Endothelial cell of umbilical vein (primary cell): ENCODE measurements around the gene TREML4. TPM values are rescaled to one million over a fixed set of nuclear protein-coding genes. Genes with fewer than 3 reads are reported as not detected.

ENCODE experiments used
- BruUV-seq: library from RNA; stranded (reverse); fragments of 400-500 nt; replicated peaks from 2 replicates; lab custom pipeline; 2021; lab: Mats Ljungman, UMichigan
- CTCF ChIA-PET: fragments of 300-600, 350-600 bp; sonication (Branson Sonifier 250); formaldehyde crosslinking; loops from one replicate; lab custom pipeline; 2021; ENCODE audit warnings: antibody characterized with exemption, inconsistent platforms; lab: Charles Lee
- POLR2A ChIA-PET: fragments of 300-600, 350-600 bp; sonication (Branson Sonifier 250); formaldehyde crosslinking; loops from one replicate; lab custom pipeline; 2021; ENCODE audit warnings: antibody characterized with exemption, inconsistent platforms; lab: Charles Lee
- DNase-seq: peaks from one replicate; pipeline ENCODE4 v3.0.0-alpha.2; 2011; ENCODE audit warnings: low read depth, low spot score
- FAIRE-seq: peaks from 2 replicates; lab custom pipeline; 2011; peaks lifted over from hg19 to GRCh38; lab: Jason Lieb, UNC
- H2AFZ ChIP-seq: 2 replicates; pipeline ENCODE4 v1.6.0; 2012; ENCODE audit warnings: low read depth, low read length, control low read depth, inconsistent platforms
- H3K27ac ChIP-seq: 2 replicates; pipeline ENCODE4 v1.5.1; 2011; ENCODE audit warnings: low read depth, mild to moderate bottlenecking, control low read depth, low read length, moderate library complexity; ENCODE audit not compliant: insufficient read depth
- H3K27me3 ChIP-seq, 2 experiments: 2 replicates each; pipeline versions ENCODE4 v1.6.0 to v1.6.1; 2011; ENCODE audit warnings: low read length in 2 of 2, mixed read lengths in 1 of 2; ENCODE audit not compliant: control insufficient read depth in 2 of 2, insufficient read depth in 2 of 2
- H3K36me3 ChIP-seq, 2 experiments: 2 replicates in 1 of 2; 3 replicates in 1 of 2; pipeline ENCODE4 v1.5.1; 2011; ENCODE audit warnings: low read length in 2 of 2, mild to moderate bottlenecking in 1 of 2, moderate library complexity in 1 of 2; ENCODE audit not compliant: control insufficient read depth in 2 of 2, insufficient read depth in 2 of 2; ENCODE audit errors: extremely low read depth in 1 of 2
- H3K4me1 ChIP-seq: 3 replicates; pipeline ENCODE4 v1.5.1; 2011; ENCODE audit warnings: mild to moderate bottlenecking, low read length; ENCODE audit not compliant: control insufficient read depth, insufficient read depth; ENCODE audit errors: extremely low read depth
- H3K4me2 ChIP-seq: 2 replicates; pipeline ENCODE4 v1.6.1; 2011; ENCODE audit warnings: low read length, control low read depth, mixed read lengths; ENCODE audit not compliant: insufficient read depth
- H3K4me3 ChIP-seq, 3 experiments: fragments of 200-600 bp in 1 of 3; sonication (generic), shearing (Covaris generic) in 1 of 3; replicated peaks in 1 of 3; 2 replicates each; pipeline ENCODE4 v1.5.1; 2011 to 2016; ENCODE audit warnings: control low read depth in 3 of 3, low read length in 3 of 3, mild to moderate bottlenecking in 2 of 3, inconsistent platforms in 1 of 3, low read depth in 1 of 3, moderate library complexity in 1 of 3; ENCODE audit not compliant: insufficient read depth in 1 of 3
- H3K79me2 ChIP-seq: 2 replicates; pipeline ENCODE4 v1.6.0; 2012; ENCODE audit warnings: low read length, inconsistent platforms; ENCODE audit not compliant: control insufficient read depth, insufficient read depth
- H3K9ac ChIP-seq: replicated peaks from 2 replicates; pipeline ENCODE3; 2011; ENCODE audit warnings: low read length, control low read depth; ENCODE audit not compliant: insufficient read depth; ENCODE audit errors: extremely low read depth
- H3K9me1 ChIP-seq: replicated peaks from 3 replicates; pipeline ENCODE4 v1.6.0; 2011; ENCODE audit warnings: mild to moderate bottlenecking, low read length; ENCODE audit not compliant: control insufficient read depth, insufficient read depth; ENCODE audit errors: extremely low read depth
- H3K9me3 ChIP-seq: replicated peaks from 2 replicates; pipeline ENCODE4 v1.5.1; 2012; ENCODE audit warnings: low read length, inconsistent platforms; ENCODE audit not compliant: control insufficient read depth, insufficient read depth
- H4K20me1 ChIP-seq: replicated peaks from 2 replicates; pipeline ENCODE3; 2011; ENCODE audit warnings: mild to moderate bottlenecking, low read length; ENCODE audit not compliant: control insufficient read depth, insufficient read depth; ENCODE audit errors: extremely low read depth
- CTCF ChIP-seq, 2 donors: IDR thresholded peaks; 1 replicate in 1 of 2; 2 replicates in 1 of 2; pipeline ENCODE4 v1.5.1; 2011; ENCODE audit warnings: low read length in 2 of 2, mild to moderate bottlenecking in 2 of 2, moderate library complexity in 2 of 2, control low read depth in 1 of 2, inconsistent platforms in 1 of 2, low read depth in 1 of 2; ENCODE audit not compliant: insufficient read depth in 1 of 2; ENCODE audit errors: extremely low read depth in 1 of 2
- EZH2 ChIP-seq: IDR thresholded peaks from 2 replicates; pipeline ENCODE4 v1.6.1; 2012; ENCODE audit warnings: borderline replicate concordance, low read depth, mild to moderate bottlenecking, moderate library complexity, low read length, inconsistent platforms; ENCODE audit not compliant: severe bottlenecking
- FOS ChIP-seq: IDR thresholded peaks from 2 replicates; pipeline ENCODE4 v1.6.1; 2011; ENCODE audit warnings: mild to moderate bottlenecking, low read length, moderate library complexity, borderline replicate concordance; ENCODE audit not compliant: insufficient read depth
- GATA2 ChIP-seq: IDR thresholded peaks from 2 replicates; pipeline ENCODE4 v1.7.0; 2011; ENCODE audit warnings: low read depth, mild to moderate bottlenecking, moderate library complexity, mixed read lengths, low read length; ENCODE audit not compliant: insufficient read length, insufficient read depth
- JUN ChIP-seq: IDR thresholded peaks from 2 replicates; pipeline ENCODE4 v1.6.1; 2011; ENCODE audit warnings: borderline replicate concordance, low read depth; ENCODE audit not compliant: insufficient read length, insufficient read depth
- MAX ChIP-seq: IDR thresholded peaks from 2 replicates; pipeline ENCODE4 v1.6.1; 2011; ENCODE audit not compliant: insufficient read depth, insufficient read length
- MYC ChIP-seq: IDR thresholded peaks from one replicate; pipeline ENCODE4 v1.6.1; 2011; ENCODE audit warnings: mild to moderate bottlenecking, low read depth, low read length
- POLR2A ChIP-seq: IDR thresholded peaks from 2 replicates; pipeline ENCODE4 v1.6.1; 2012; ENCODE audit warnings: low read depth, mild to moderate bottlenecking, control low read depth, low read length
- POLR2AphosphoS5 ChIP-seq: IDR thresholded peaks from 2 replicates; pipeline ENCODE4 v1.6.1; 2012; ENCODE audit warnings: low read depth, mild to moderate bottlenecking, control low read depth, low read length, moderate library complexity; ENCODE audit not compliant: insufficient read depth
- dilution Hi-C: fragments of 300-500 bp; cut with MboI; formaldehyde crosslinking; loops from one replicate; pipeline ENCODE4 v1.15.0; 2019; ENCODE audit warnings: low sequenced_read_pairs; ENCODE audit not compliant: extremely low pct_ligation_motif_present
- intact Hi-C: fragments of 100-400 bp; cut with micrococcal nuclease; formaldehyde crosslinking; loops from one replicate; pipeline ENCODE4 v1.10.0; 2022
- polyA plus RNA-seq, 4 experiments: library from polyadenylated mRNA; depleted of rRNA in 3 of 4; stranded (reverse) in 3 of 4; unstranded in 1 of 4; fragments of >200 nt; gene quantifications; 2 replicates each; pipeline versions ENCODE4 v1.2.1 to v1.2.3, GENCODE V29; 2011 to 2012; ENCODE audit warnings: missing spikeins in 1 of 4
- total RNA-seq: library from RNA; stranded (reverse); gene quantifications from 2 replicates; pipeline ENCODE4 v1.2.3, GENCODE V29; 2021

The TREML4 gene
- total and polyA plus RNA-seq, 2 donors (not counting 3 experiments of a cell fraction or from before 2014, with no cell fraction given): not detected

- ChIA-PET POLR2A (no interaction called here), CTCF (no interaction called here)
- H4K20me1 ChIP-seq: no peaks in the 10 kb centered on the region
- TF ChIP-seq CTCF (IDR thresholded peaks at IDR 0.05; ENCODE audit: extremely low read depth in 1 of 2, insufficient read depth in 1 of 2, low read depth in 1 of 2, low read length in 2 of 2) (no peak), POLR2AphosphoS5 (no peak), MYC (no peak), GATA2 (no peak), POLR2A (no peak), MAX (no peak), JUN (no peak), FOS (no peak), EZH2 (no peak)
- H3K4me2 ChIP-seq: no peak overlapping the region
- DNase-seq (no peak), FAIRE-seq (no peak)
- dilution Hi-C loops (no loop called here), intact Hi-C loops (no loop called here)
- H3K36me3 ChIP-seq: no peaks in the 10 kb centered on the region
- H3K27ac ChIP-seq: no peak overlapping the region
- H3K9me3 ChIP-seq: no peaks in the 10 kb centered on the region
- H3K79me2 ChIP-seq: no peaks in the 10 kb centered on the region
- H3K4me3 ChIP-seq: no peak overlapping the region
- H3K9ac ChIP-seq: no peak overlapping the region
- H3K27me3 ChIP-seq: peaks cover 3 to 8% of the 10 kb centered on the region in 2 experiments
- H3K9me1 ChIP-seq: no peaks in the 10 kb centered on the region
- H2AFZ ChIP-seq: no peak overlapping the region
- H3K4me1 ChIP-seq: no peaks in the 10 kb centered on the region
- BruUV-seq: no TSS peak
Measured at GRCh38 chr6:41215777-41216176, 12.4 kb upstream of the TREML4 start.
